GM18511 (cell line): ENCODE measurements around the gene CAPZB.

Experiments
- ATAC-seq: cut with Tn5 transposase; IDR thresholded peaks from one replicate; pipeline ENCODE4 v1.9.1; 2021; ENCODE audit warnings: mild to moderate bottlenecking, moderate library complexity; ENCODE audit not compliant: unreplicated experiment

The CAPZB gene

DNA sequence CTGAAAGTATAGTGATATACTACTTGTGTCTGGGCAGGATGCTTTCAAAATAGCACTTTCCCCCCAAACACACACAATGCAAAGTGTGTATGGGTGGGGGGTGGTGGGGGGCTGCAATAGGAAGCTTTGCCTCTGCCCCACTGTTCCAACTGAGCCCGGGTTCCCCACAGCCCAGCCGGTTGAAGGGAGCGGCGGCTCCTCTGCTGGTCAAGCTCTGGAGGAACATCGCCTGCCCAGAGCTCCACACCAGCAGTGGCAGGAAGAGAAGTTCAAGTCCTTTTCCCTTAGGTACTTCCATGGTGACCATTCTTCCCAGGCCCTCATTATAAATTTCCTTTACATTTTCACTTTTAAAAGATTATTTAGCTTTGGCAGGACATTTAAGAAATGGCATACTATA, 74.9 kb downstream of the CAPZB start:
- no peak for ATAC-seq

DNA sequence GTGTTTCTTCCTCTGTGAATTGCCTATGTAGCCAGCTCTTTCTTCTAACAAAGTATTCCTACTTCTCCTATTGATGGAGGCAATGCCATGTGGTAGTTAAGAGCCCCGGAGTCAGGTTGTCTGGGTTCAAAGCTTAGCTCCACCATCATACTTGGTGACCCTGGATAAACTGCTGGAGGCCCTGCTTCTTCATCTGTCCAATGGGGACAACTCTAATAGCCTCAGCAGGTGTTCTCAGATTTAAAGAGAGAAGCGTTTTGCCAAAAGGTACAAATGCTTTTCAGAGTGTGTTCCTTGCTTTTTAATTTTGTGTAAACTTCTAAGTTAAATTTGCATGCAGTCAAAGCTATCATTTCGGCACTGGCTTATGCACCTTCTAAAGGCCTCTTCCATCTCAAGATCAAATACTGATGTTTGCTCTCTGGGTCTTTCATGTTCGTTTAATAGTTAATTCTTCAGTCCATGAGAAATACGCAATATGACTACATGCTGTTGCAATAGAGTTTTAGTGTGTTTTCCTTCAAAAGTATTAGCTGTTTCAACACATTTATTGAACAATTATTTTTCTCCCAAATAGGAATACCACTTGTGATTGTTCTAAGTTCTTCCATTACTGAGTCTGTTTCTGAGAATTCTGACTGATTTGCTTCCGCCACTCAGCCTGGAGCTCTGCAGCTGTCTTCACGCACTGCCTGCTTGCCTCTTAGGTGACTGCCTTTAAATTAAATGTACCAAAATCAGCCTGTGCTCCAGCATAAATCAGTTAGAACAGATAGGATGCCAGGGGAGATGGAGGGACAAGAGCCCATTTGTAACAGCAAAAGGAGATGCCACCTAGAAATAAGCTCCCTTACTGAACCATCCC, 75.6 kb downstream of the CAPZB start:
- ATAC-seq, result no peak

DNA sequence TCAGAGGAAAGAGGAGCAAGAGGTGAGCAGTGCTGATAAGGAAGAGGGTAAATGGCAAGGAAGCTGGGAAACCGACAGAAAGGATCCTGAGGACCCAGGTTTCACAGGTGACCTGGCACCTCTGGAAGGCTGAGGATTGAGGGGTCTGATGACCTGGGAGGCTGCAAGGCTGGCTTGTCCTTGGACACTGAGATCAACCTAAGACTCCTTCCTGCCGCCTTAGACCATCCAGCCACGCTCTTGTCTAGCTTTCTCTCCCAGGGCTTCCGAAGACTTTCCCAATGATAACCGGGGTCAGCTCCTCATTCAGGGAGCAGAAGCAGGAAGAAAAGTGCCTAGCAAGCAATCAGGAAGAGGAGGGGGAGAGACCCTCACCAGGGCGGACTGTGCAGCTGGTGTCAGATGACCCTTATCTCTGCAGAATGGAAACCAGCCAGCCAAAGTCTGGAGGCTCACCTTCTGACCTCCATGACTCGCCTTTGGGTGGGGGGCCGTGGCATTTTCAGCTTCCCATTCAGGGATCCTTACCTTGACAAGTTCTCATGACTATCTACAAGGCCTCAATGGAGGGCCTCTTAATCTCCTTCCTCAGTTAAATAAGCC, 77.7 kb downstream of the CAPZB start:
- no peak for ATAC-seq

DNA sequence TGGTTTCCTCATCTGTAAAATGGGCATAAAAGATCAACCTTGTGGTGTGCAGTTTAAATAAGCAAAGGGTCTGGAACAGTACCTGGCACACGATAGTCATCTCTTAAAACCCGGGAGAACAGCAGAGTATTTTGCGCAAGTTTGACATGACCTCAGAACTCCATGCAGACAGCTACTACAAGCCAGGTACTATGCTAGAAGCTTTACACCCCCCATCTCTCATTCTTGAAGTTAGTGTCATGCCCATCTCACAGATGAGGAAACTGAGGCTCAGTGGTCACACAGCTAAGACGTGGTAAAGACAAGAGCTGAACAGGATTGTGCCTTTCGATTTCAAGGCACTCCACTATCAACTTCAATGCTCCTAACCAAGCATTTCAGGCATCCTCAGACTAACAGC, 78.7 kb downstream of the CAPZB start:
- no peak for ATAC-seq

DNA sequence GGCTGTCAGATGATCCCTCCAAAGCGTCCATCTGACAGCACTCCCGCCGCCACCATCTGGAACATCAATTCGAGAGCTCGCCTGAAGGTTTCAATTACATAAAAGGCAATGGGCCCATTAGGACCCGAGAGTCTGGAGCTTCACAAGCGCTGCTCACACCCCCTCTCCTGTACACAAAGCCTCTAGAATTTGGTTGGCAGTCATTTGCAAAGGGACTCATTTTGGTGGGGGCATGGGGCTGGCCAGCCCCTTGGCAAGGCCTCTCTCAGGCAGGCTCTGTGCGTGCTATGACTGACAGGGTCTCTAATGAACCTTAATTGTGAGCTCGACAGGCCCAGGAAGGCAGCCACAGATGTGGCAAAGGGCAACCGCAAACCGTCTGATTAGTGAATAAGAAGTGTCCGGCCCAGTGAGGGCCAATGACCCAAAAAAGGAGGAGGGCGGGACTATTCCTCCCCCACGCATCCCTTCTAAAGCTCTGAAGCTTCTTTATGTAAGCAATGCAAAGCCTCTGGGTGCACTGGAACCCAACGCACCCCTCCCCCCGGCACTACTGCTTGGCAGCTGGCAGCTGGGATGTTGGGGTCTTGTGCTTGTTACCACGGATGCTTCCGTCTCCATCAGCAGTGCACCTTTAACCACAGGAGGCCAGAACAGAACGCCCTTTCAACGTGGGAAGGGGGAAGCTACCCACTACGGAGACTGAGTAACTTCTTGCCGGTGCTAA, 79.4 kb downstream of the CAPZB start:
- no peak for ATAC-seq

DNA sequence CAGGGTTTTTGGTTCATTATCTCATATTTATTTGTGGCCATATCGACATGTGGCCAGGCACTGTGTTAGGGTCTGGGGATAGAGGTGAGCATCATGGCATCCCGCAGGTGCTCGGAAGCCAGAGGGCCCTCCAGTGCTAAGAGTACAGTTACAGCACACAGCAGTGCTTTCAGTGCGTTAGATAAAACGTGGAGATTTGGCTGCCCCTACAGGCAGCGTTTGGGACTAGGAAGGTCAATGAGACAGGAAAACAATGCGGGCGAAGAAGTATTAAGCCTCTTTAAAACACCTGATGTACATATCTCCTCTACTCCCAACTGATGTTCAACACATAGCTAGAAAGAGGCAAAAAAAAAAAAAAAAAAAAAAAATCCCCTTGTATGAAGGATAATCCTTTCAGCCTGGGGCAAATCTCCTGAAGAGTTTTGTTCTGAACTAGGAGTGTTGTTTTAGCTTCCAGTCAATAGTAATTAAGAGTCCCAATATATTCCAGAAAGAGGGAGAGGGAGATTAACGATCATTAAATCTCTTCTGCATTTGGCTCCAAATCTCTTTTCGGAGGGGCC, 80.1 kb downstream of the CAPZB start:
- no peak for ATAC-seq

DNA sequence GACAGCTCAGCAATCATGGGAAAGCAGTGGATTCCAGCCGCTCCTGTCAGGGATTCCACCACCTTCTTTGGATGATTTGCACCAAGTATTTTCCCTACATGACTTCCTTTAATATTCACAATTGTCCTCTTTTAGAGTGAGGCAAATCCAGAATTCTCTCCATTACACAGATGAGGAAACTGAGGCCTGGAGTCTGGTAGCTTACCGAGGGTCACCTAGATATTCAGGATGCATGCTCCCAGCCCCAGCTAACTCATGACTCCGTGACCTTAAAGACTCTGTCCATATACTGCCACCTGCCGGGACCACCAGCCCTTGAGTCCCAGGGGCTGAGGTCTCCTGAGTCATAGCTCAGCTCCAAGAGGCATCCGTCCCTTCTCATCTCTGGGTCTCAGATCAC, 80.6 kb downstream of the CAPZB start:
- ATAC-seq, result no peak

DNA sequence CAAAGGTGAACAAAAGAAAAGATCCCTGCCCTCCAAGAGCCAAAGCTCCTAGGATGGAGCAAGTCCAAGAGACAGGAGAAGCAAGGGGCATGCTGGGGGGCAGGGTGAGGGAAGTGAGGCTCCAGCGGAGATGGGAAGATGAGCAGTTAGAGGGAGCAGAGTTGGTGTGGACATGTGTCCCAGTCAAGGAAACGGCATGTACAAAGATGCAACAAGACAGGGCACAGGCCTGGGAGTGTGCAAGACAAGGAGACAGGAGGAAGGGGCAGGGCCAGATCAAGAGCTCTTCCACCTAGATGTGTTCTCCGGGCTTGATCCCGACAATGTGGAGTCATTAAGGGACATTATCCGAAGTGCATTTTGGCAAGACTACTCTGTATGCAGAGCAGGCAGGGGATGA, 82.1 kb downstream of the CAPZB start:
- ATAC-seq, result no peak

DNA sequence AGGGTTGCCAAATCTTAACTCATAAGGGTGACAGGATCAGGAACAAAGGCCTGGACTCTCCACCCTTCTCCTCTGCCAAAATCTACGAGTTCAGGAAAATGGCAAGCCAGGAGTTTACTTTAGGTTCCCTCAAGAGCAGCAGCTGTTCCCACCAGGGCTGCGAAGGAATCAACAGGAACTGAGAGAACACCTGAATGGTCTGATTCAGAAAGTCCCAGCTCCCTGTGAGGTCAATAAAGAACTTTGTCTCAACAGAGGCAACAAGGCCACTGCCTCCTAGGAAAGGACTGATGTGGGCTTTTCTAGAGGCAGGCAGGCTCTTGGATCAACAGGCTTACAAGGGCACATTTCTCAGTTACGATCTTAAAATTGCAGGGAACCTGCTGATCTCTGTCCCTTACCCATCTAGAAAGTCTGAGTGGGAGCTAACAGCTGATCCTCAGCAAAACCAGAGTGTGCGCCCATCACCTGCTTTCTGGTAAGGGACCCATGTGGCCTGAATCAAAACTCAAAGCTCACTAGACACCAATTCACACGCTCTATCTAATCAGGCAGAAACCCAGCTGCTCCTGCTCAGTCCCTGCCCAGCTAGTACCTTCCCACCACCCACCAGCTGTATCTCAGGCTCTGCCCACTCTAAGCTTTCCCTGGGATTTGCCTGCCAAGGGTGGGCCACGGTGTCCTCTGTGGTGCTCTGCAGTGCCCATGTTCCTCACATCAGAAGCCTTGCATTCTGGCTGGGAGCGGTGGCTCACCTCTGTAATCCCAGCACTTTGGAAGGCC, 83.1 kb downstream of the CAPZB start:
- ATAC-seq, result no peak

DNA sequence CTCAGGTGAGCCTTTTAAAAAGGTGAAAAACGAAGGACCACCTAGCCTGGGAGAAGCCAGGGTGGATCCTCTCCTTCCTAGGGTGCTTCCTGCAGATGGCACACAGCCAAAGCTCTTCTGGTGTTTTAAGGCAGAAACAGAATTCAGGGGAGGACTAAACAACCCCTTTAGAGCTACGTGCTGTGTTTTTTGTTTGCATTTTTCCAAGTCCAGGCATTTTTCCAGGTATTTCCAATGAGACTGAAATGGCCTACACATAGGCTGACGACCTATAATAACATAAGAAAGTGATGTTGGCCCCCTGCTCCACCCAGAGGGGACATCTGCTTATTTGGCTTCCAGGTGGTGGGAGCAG, 83.8 kb downstream of the CAPZB start:
- no peak for ATAC-seq

DNA sequence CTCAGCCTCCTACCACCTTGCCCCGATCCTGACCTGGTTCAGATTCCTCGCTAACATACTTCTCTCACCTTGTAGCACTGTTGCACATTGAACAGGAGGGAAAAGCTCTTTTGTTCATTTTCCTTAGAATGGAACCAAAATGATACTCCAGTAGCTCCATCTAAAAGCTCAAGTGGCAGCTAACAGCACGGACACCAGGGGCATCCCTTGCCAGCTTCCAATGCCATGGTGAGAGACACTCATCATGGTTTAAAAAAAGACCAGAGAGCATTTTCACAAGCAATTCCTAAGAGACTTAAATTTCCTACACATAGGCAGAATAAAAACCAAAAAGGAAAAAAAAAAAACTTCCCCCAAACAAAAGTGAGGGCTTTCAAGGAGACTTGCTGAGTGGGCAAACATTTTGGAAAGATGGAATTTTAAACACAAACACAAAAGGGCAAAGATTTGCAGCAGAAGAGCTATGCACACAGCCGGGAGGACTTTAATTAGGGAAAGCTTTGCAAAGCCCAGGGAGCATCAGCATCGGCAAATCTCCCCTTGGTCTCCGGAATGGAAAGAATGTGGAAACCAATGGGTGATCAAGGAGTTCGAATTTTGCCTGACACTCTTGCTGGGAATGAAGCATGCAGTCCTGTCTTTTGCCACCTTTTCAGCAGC, 84.3 kb downstream of the CAPZB start:
- ATAC-seq, result no peak

DNA sequence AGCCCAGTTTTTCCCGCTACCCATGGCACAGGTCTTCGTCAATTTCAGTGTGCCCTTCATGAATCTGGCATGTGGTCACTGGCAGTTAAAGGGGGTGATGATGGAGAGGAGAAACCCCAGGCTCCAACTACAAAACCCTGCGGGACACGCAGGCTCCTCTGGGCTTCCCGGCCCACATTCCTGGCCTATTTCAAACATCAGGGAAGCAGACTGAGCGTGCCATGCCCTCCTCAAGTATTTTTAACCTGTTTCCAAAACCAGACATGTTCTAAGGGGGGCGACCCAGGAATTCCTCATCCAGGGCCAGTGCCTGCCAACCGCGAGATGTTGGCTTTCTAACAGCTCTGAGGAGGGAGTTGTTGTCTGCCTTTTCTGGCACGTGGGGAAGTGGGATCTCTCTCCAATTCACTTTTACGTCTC, 85.1 kb downstream of the CAPZB start:
- ATAC-seq, result no peak

DNA sequence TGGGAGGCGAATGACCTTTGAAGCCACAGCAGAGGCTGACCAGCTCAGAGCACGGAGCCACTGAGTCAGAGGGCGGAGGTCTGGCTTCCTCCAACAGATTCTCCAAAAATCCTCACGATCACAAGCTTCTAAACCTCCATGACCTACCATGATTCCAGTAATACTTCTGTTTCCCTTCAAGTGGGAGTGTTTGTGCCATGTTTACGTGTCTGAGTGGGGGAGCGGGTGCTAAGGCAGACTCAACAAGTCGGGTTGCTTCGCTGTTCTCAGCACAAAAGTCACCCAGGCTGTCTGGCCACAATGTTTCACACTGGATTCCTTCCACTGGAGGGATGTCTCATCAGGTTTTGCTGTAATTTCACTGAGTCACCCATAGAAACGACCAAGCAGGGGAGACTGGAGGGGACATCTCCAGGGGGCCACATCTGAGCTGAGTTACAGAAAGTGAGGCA, 87.0 kb downstream of the CAPZB start:
- no peak for ATAC-seq

DNA sequence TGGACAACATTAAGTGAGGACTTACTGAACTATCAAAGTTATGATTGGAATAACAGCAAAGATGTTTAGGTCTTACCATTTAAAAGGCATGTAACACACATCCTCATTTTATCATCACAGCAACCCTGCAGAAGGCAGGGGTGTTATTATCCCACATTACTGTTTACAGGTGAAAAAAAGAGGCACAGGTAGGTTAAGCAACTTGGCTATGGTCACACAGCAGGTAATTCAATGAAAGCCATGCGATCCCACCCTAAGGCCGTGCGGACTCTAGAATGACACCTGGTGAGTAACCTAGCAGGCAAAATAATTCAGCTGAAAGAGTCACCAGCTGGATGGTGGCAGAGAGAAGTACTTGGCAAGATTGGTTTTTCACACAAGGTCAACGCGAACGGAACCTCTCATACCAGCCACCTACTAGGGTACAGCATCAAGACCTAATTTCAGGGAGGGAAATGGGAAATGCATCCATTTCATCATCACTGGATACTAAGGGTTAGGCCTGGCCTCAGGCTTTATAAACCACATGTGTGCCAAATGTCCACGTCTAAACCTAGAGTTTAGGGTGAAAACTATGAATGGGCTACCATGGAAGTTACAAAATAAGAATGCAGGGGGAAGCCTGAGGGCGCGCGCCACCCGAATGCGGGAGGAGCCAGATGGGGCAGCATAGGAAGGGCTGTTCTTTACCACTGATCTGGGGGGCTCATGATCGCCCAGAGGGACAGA, 88.0 kb downstream of the CAPZB start:
- no peak for ATAC-seq

DNA sequence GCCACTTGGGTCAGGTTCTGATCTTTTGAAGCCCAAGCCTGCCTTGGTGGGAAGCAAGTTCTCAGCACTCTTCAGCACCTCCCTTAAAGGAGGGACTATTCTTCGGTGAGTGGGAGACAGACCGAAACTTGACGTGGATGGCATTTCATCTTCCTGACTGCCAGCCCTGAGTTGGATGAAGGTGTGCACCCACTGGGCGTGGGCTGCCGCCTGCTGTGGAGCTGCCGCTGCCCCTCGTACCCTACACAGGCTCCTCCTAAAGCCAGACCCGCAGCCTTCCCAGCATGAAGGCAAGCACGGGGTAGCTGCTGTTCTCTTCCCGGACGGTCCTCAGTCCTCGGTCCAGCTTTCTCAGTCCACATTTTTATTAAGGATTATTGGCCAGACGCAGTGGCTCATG, 89.1 kb downstream of the CAPZB start:
- no peak for ATAC-seq

DNA sequence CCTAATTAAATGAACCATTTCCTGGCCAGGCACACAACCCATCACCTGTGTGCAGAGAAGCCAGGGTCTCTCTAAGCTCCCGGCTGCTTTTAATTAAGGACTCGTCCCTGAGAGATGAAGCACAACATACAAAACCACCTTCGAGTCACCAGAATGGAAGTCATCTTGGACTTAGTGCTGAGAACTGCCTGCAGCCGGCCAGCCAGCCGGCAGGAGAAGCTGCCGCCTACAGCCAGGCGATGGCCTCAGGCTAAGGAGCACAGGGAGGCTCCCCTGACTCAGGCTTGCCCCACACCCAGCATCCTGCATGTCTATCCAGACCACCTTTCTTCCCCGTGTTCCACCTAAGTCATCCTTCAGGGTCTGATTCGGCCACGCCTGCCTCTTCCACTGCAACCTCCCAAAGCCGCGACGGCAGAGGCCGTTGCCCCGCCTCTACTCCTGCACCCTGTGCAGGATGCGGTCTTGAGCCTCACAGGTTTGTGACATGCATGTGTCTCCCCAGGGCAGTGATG, 89.6 kb downstream of the CAPZB start:
- no peak for ATAC-seq

DNA sequence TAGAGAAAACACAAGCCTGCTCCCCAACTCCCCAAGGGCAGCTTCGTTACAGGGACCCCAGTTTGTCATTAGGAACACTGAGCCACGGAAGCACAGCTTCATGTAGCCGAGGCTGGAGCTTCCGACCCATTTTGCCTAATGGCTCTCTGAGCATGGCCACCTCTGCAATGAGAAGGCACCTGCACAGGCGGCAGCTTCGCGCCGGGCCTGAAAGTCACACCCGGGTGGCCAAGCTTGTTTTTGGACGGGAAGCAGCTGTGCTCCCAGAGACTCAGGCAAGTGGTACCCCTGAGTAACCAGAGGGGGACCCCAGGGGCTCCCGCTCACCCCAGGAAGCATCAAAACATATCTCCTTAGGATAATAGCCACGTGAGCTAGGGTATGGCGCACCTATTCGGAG, 92.3 kb downstream of the CAPZB start:
- ATAC-seq, result no peak

DNA sequence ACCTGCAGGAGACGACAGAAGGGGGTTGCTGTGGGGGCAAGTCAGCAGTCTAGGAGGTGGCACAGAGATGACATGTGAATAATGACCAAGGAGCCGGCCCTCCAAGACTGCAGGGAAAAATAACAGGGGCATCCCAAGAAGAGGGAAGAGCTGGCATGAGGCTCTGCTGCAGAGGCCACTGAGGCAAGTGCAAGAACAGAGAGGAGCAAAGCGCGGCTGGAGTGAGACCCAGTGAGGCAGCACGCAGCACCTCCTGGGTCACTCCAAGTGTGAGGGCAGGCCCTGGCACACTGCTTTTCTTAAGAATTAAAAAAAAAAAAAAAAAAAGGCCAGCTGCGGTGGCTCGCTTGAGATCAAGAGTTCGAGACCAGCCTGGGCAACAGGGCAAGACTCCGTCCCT, 93.1 kb downstream of the CAPZB start:
- ATAC-seq, result no peak

DNA sequence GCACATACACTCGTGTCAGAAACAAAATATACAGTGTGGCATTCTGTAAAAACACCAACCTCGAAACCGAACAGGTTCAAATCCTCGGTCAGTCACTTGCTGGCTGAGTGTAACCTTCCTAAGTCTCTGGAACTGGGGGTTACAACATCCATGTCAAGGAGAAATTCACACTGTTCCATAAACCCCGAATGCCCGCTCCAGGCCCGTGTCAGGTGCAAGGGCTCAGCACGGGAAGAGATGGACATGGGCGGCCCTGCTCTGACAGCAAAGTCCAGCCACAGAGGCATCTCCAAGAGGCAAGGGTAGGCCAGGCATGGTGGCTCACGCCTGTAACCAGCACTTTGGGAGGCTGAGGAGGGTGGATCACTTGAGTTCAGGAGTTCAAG, 93.8 kb downstream of the CAPZB start:
- ATAC-seq, result no peak
